Uterus (tissue), 4 donors: Measurements from ENCODE around the gene KDM4C. TPM values are rescaled to one million over a fixed set of nuclear protein-coding genes. Genes with fewer than 3 reads are reported as not detected.

Experiments used
- DNase-seq, 2 donors: peaks; one replicate each; pipeline ENCODE4 v3.0.0-alpha.2; 2019 to 2020
- H3K27ac ChIP-seq, 2 donors: fragments of 200-600 bp; sonication (generic); 1 replicate in 1 of 2; 2 replicates in 1 of 2; pipeline ENCODE4 v1.5.1; 2016 to 2018
- H3K27me3 ChIP-seq, 2 donors: fragments of 200-600 bp; sonication (generic); one replicate each; pipeline ENCODE4 v1.5.1; 2018 to 2019; ENCODE audit warnings: control low read depth in 1 of 2
- H3K36me3 ChIP-seq, 2 donors: fragments of 200-600 bp; sonication (generic); one replicate each; pipeline ENCODE4 v1.5.1; 2019; ENCODE audit warnings: control low read depth in 1 of 2
- H3K4me1 ChIP-seq, 2 donors: fragments of 200-600 bp; sonication (generic); one replicate each; pipeline ENCODE4 v1.5.1; 2018 to 2019; ENCODE audit warnings: control low read depth in 1 of 2
- H3K4me3 ChIP-seq, 2 donors: fragments of 200-600 bp; sonication (generic); 1 replicate in 1 of 2; 2 replicates in 1 of 2; pipeline ENCODE4 v1.5.1; 2018 to 2019; ENCODE audit warnings: mild to moderate bottlenecking in 1 of 2
- H3K9me3 ChIP-seq, 2 donors: fragments of 200-600 bp; sonication (generic); one replicate each; pipeline ENCODE4 v1.5.1; 2019; ENCODE audit warnings: control low read depth in 1 of 2
- CTCF ChIP-seq, 4 experiments: fragments of 200-600 bp in 2 of 4; fragments of 450-650 bp in 2 of 4; sonication (generic) in 2 of 4; IDR thresholded peaks; one replicate each; pipeline ENCODE4 v1.5.1; 2016 to 2019; ENCODE audit warnings: antibody characterized with exemption in 4 of 4, mild to moderate bottlenecking in 2 of 4, moderate library complexity in 1 of 4
- POLR2A ChIP-seq, 2 donors: fragments of 450-650 bp; IDR thresholded peaks; one replicate each; pipeline ENCODE4 v1.6.1; 2016; ENCODE audit warnings: antibody characterized with exemption in 2 of 2, mild to moderate bottlenecking in 1 of 2, moderate library complexity in 1 of 2
- intact Hi-C: fragments of 100-400 bp; cut with DNase I; formaldehyde crosslinking; loops from one replicate; pipeline ENCODE4 v1.15.1; 2023; ENCODE audit warnings: low total_unique reads
- total RNA-seq, 4 donors: library from RNA; depleted of rRNA in 3 of 4; stranded (reverse); fragments of >200 nt in 3 of 4; gene quantifications; one replicate each; pipeline versions ENCODE4 v1.1.0 to v1.2.4, GENCODE V29; 2014 to 2023
- donor health status: DM: yes; HTN: yes; CAD: no.

The KDM4C gene
- total RNA-seq, 4 donors from 2014 or later: 29.1 to 61.4 (median 45.5) TPM

- no peak for TF ChIP-seq CTCF (IDR thresholded peaks at IDR 0.05)
- no peak for TF ChIP-seq POLR2A (IDR thresholded peaks at IDR 0.05)
- no peaks in the 10 kb centered on the region for H3K36me3 ChIP-seq
- no peaks in the 10 kb centered on the region for H3K27me3 ChIP-seq
- H3K4me3 ChIP-seq: no peak overlapping the region
- no peaks in the 10 kb centered on the region for H3K9me3 ChIP-seq
- no peaks in the 10 kb centered on the region for H3K4me1 ChIP-seq
- intact Hi-C loops: no loop called here
- H3K27ac ChIP-seq: no peak overlapping the region
- no peak for DNase-seq
Observed at GRCh38 chr9:6936103-6936502, 178.3 kb downstream of the KDM4C start.

GRCh38 chr9:6937209-6937608 is 179.4 kb downstream of the KDM4C start:
- DNase-seq: no peak
- intact Hi-C loops: no loop called here
- TF ChIP-seq POLR2A (IDR thresholded peaks at IDR 0.05) (no peak), CTCF (IDR thresholded peaks at IDR 0.05) (no peak)

GRCh38 chr9:6938447-6938846 is 180.7 kb downstream of the KDM4C start:
- TF ChIP-seq CTCF (IDR thresholded peaks at IDR 0.05) (no peak), POLR2A (IDR thresholded peaks at IDR 0.05) (no peak)
- Histone ChIP-seq H3K4me1 (no peaks in the 10 kb centered on the region), H3K9me3 (no peaks in the 10 kb centered on the region), H3K36me3 (no peaks in the 10 kb centered on the region), H3K27me3 (no peaks in the 10 kb centered on the region), H3K4me3 (no peak overlapping the region), H3K27ac (no peak overlapping the region)
- no peak for DNase-seq
- intact Hi-C loops: no loop called here

More at GRCh38 chr9:6937209-6937608, 179.4 kb downstream of the KDM4C start:
- no peaks in the 10 kb centered on the region for H3K36me3 ChIP-seq
- no peak overlapping the region for H3K27ac ChIP-seq
- no peaks in the 10 kb centered on the region for H3K4me1 ChIP-seq
- no peaks in the 10 kb centered on the region for H3K27me3 ChIP-seq
- no peak overlapping the region for H3K4me3 ChIP-seq
- no peaks in the 10 kb centered on the region for H3K9me3 ChIP-seq

- Histone ChIP-seq H3K27me3 (no peaks in the 10 kb centered on the region), H3K4me1 (no peaks in the 10 kb centered on the region), H3K27ac (no peak overlapping the region), H3K36me3 (no peaks in the 10 kb centered on the region), H3K9me3 (no peaks in the 10 kb centered on the region), H3K4me3 (no peak overlapping the region)
- DNase-seq: no peak
- intact Hi-C loops: no loop called here
- TF ChIP-seq CTCF (IDR thresholded peaks at IDR 0.05): no peak
- TF ChIP-seq POLR2A (IDR thresholded peaks at IDR 0.05): no peak
Observed at GRCh38 chr9:6938873-6939272, 181.1 kb downstream of the KDM4C start.

- no peak for TF ChIP-seq CTCF (IDR thresholded peaks at IDR 0.05)
- TF ChIP-seq POLR2A (IDR thresholded peaks at IDR 0.05): no peak
- H3K4me3 ChIP-seq: no peak overlapping the region
- H3K9me3 ChIP-seq: no peaks in the 10 kb centered on the region
- no peaks in the 10 kb centered on the region for H3K4me1 ChIP-seq
- H3K27ac ChIP-seq: no peak overlapping the region
- no peaks in the 10 kb centered on the region for H3K27me3 ChIP-seq
- intact Hi-C loops: no loop called here
- H3K36me3 ChIP-seq: no peaks in the 10 kb centered on the region
- no peak for DNase-seq
Observed at GRCh38 chr9:6941501-6941900, 183.7 kb downstream of the KDM4C start.
